ENCODE measurements around the gene PTPN21.

GRCh38 chr14:88430976-88431375 is 123.8 kb downstream of the PTPN21 start:
- TF ChIP-seq, protein P1, sequence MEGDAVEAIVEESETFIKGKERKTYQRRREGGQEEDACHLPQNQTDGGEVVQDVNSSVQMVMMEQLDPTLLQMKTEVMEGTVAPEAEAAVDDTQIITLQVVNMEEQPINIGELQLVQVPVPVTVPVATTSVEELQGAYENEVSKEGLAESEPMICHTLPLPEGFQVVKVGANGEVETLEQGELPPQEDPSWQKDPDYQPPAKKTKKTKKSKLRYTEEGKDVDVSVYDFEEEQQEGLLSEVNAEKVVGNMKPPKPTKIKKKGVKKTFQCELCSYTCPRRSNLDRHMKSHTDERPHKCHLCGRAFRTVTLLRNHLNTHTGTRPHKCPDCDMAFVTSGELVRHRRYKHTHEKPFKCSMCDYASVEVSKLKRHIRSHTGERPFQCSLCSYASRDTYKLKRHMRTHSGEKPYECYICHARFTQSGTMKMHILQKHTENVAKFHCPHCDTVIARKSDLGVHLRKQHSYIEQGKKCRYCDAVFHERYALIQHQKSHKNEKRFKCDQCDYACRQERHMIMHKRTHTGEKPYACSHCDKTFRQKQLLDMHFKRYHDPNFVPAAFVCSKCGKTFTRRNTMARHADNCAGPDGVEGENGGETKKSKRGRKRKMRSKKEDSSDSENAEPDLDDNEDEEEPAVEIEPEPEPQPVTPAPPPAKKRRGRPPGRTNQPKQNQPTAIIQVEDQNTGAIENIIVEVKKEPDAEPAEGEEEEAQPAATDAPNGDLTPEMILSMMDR (IDR thresholded peaks at IDR 0.05; ENCODE audit: insufficient read depth, low read length), result no peak
- TF ChIP-seq POLR2AphosphoS5 (IDR thresholded peaks at IDR 0.05; ENCODE audit: low read depth) (no peak), SPI1 (IDR thresholded peaks at IDR 0.05; ENCODE audit: borderline replicate concordance, low read depth) (no peak)

Measured in HL-60 (cell line).